Measurements from ENCODE around the gene TAF11. TPM values are rescaled to one million over a fixed set of nuclear protein-coding genes. Genes with fewer than 3 reads are reported as not detected.

TAF11 gene
- total RNA-seq, 2 experiments from 2014 or later = 38.5 to 39.3 TPM

Other genes with a start within 250 kb of the TAF11 start
- 10 to 100 TPM; 45.7 to 46.1 TPM for gene ILRUN, start 191.3 kb downstream of the TAF11 start, total RNA-seq
- 100 to 1,000 TPM; 208 to 218 TPM for gene SNRPC, start 130.5 kb downstream of the TAF11 start, total RNA-seq
- 10 to 100 TPM; 19.6 to 19.7 TPM for gene BLTP3A, start 96.0 kb downstream of the TAF11 start, total RNA-seq
- gene ANKS1A, start 1.2 kb upstream of the TAF11 start, total RNA-seq = 1 to 10 TPM; 6.4 to 6.5 TPM

All from activated naive CD8-positive, alpha-beta T cell treated with anti-CD3 and anti-CD28 coated beads for 36 hours (primary cell).